ENCODE data around the gene SYNRG.
A peak's percentile ranks its signal among the peaks of the same experiment; 100 is the strongest.

The SYNRG gene

DNA sequence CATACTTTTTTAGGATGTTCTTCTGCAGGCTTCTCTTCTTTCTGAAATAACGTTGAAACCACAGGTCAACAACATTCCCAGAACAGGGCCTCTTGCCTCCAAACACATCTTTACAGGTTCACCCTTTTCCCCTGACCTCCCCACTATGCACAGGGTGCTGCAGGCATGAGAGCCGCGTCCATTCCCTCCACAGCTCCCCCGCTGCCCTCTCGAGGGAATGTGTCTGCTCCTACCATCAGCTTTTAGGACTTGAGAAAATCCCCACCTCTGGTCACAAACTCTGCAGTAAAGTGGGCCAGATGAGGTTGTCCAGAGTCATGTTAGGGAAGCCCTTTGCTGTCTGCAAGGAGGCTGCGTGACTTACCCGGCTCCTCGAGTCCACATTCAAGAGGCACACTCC lies 89.0 kb downstream of the SYNRG start:
- TF ChIP-seq CTCF (IDR thresholded peaks at IDR 0.05; ENCODE audit: low read depth, low read length), result no peak
- DNase-seq (ENCODE audit: low read depth, low spot score), result no peak
- no peak overlapping the region for H3K4me3 ChIP-seq (ENCODE audit: low read depth, low read length)
- in situ Hi-C loops (cut with HindIII; ENCODE audit: low sequenced_read_pairs), result no loop called here

DNA sequence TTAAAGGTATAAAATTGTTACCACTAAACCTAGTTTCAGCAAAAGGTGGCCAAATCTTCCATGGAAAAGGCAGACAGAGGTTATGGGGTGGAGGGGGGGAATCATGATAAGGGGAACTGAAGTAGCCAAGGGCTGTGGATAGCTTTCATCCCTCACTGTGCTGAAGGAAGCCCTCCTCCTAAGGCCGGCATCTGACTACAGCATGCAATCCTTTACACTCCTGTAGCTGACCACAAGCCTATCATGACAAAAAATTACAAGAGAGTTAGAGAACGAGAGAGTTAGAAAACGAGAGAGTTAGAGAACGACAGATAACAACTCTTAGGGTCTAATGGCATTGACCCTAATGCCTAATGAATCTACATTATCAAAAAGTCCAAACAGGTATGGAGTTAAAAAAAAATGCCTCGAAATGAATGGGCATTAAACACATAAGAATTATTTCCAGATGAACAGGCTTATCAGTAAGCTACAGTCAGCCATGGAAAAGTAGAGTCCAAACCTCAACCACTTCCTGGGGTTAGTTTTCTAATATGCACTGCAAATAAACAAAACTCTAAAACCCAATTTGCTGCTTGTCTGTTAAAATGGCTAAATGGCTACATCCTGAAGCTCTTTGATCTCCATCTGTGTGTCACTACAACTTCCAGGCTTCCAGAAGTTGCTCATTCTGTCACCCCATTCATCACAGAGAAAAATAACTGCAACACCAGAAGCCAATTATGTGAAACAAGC lies 89.8 kb downstream of the SYNRG start:
- H3K4me3 ChIP-seq (ENCODE audit: low read depth, low read length), result no peak overlapping the region
- TF ChIP-seq CTCF (IDR thresholded peaks at IDR 0.05; ENCODE audit: low read depth, low read length), result no peak
- in situ Hi-C loops (cut with HindIII; ENCODE audit: low sequenced_read_pairs), result no loop called here
- DNase-seq (ENCODE audit: low read depth, low spot score), result peak; percentile 49

- in situ Hi-C loops (cut with HindIII; ENCODE audit: low sequenced_read_pairs), result no loop called here
- no peak overlapping the region for H3K4me3 ChIP-seq (ENCODE audit: low read depth, low read length)
- no peak for TF ChIP-seq CTCF (IDR thresholded peaks at IDR 0.05; ENCODE audit: low read depth, low read length)
- DNase-seq (ENCODE audit: low read depth, low spot score), result no peak
These were observed 90.4 kb downstream of the SYNRG start for GRCh38 chr17:37518826-37519225.

DNA sequence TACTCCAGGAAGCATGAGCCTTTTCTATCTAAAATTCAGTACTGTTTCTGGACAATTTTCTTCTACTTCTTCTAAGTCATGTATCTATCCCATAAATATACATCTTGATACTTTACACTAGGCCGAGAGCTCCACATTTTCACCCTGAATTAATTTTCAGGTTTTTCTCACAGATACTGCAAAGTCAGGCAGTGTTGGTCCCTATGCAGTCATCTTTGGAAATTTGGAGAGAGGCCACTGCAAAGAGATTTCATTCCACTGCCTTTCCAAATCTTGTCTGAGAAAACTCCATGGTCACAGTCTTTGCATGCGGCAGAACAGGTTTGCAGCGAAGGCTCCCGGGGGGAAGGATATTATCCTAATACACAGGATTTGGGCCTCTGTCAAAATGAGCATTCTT lies 91.3 kb downstream of the SYNRG start:
- DNase-seq (ENCODE audit: low read depth, low spot score), result no peak
- no peak for TF ChIP-seq CTCF (IDR thresholded peaks at IDR 0.05; ENCODE audit: low read depth, low read length)
- in situ Hi-C loops (cut with HindIII; ENCODE audit: low sequenced_read_pairs), result no loop called here
- H3K4me3 ChIP-seq (ENCODE audit: low read depth, low read length), result no peak overlapping the region

DNA sequence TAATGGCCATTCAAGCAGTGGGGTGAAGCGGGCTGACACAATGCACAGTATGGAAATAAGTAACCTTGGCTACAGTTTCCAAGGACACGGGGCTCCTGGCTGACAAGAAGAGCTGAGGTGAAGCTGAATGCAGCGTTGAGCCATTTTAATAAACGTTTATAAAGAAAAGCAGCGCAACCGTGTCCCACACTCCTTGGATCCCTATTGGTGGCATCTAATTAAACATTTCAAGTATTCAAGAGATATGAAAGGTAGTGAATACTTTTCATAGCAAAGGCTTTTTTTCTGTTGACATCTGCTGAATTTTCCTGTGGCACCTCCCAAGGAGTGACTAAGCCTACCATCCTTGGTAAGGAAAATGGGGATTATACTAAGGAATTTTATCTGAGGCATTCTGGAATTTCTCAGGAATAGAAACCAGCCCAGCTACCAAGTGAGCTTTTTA lies 93.1 kb downstream of the SYNRG start:
- no peak overlapping the region for H3K4me3 ChIP-seq (ENCODE audit: low read depth, low read length)
- TF ChIP-seq CTCF (IDR thresholded peaks at IDR 0.05; ENCODE audit: low read depth, low read length), result no peak
- in situ Hi-C loops (cut with HindIII; ENCODE audit: low sequenced_read_pairs), result no loop called here
- peak; percentile 38 for DNase-seq (ENCODE audit: low read depth, low spot score)

DNA sequence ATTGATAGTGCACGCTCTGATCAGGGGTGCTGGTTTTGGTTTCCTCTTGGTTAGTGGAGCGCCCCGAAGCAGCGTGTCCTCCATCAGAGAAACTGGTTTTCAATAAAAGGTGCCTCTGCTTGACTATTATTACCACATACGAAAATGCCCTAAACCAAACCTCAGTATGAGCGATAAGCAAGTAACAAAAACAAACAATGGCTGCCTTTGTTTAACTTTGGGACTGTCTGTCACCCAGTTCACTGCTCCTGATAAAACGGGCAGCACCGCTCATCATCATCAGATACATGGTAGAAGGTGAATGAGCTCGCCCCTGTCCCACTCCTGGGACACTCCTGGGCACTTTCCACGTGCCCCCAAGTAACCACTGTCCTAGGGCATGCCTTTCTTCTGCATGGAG lies 95.5 kb downstream of the SYNRG start:
- no peak for DNase-seq (ENCODE audit: low read depth, low spot score)
- H3K4me3 ChIP-seq (ENCODE audit: low read depth, low read length), result no peak overlapping the region
- no peak for TF ChIP-seq CTCF (IDR thresholded peaks at IDR 0.05; ENCODE audit: low read depth, low read length)
- in situ Hi-C loops (cut with HindIII; ENCODE audit: low sequenced_read_pairs), result no loop called here
